HepG2 (cell line): ENCODE results near the gene KNL1. TPM values are rescaled to one million over a fixed set of nuclear protein-coding genes. Genes with fewer than 3 reads are reported as not detected.

Experiments used
- BHLHE40 ChIP-seq: IDR thresholded peaks from 2 replicates; pipeline ENCODE4 v1.6.1; 2011; ENCODE audit warnings: low read length, improper control_type of control experiment
- BRD4 ChIP-seq: sonication (generic); formaldehyde crosslinking; IDR thresholded peaks from 2 replicates; pipeline ENCODE4 v1.4.0; 2020; ENCODE audit warnings: missing genetic modification reagents
- DMAP1 ChIP-seq: IDR thresholded peaks from 2 replicates; pipeline ENCODE4 v1.6.1; 2016
- EED ChIP-seq: sonication (generic); formaldehyde crosslinking; IDR thresholded peaks from 2 replicates; pipeline ENCODE4 v1.5.0; 2020; ENCODE audit warnings: mild to moderate bottlenecking, missing genetic modification reagents
- EZH2 ChIP-seq: conservative IDR thresholded peaks from 2 replicates; pipeline ENCODE4 v1.6.1; 2012; ENCODE audit warnings: mild to moderate bottlenecking, low read depth, low read length, moderate library complexity
- HES4 ChIP-seq: sonication (generic); formaldehyde crosslinking; IDR thresholded peaks from 2 replicates; pipeline ENCODE4 v1.9.0; 2021; ENCODE audit warnings: mild to moderate bottlenecking, missing genetic modification reagents, borderline replicate concordance
- MEIS2 ChIP-seq: sonication (generic); formaldehyde crosslinking; IDR thresholded peaks from 2 replicates; pipeline ENCODE4 v1.9.0; 2021; ENCODE audit warnings: mild to moderate bottlenecking, missing genetic modification reagents
- PAWR ChIP-seq: sonication (generic); formaldehyde crosslinking; IDR thresholded peaks from 2 replicates; pipeline ENCODE4 v1.4.0; 2020; ENCODE audit warnings: missing genetic modification reagents, mild to moderate bottlenecking, borderline replicate concordance
- RFX1 ChIP-seq: fragments of 450-650 bp; IDR thresholded peaks from 2 replicates; pipeline ENCODE4 v1.6.1; 2017
- RXRB ChIP-seq: IDR thresholded peaks from 2 replicates; pipeline ENCODE4 v1.6.1; 2016; ENCODE audit warnings: borderline replicate concordance, missing genetic modification reagents, missing compliant biosample characterization
- SALL1 ChIP-seq: sonication (generic); formaldehyde crosslinking; IDR thresholded peaks from 2 replicates; pipeline ENCODE4 v1.8.0; 2022; ENCODE audit warnings: mild to moderate bottlenecking, missing genetic modification reagents
- SMAD1 ChIP-seq: sonication (generic); formaldehyde crosslinking; IDR thresholded peaks from 2 replicates; pipeline ENCODE4 v1.4.0; 2020; ENCODE audit warnings: missing genetic modification reagents, low read depth, mild to moderate bottlenecking, borderline replicate concordance
- SP5 ChIP-seq: IDR thresholded peaks from 2 replicates; pipeline ENCODE4 v1.6.1; 2016; ENCODE audit warnings: low read depth, borderline replicate concordance
- SRSF1 ChIP-seq: fragments of 200-400 bp; formaldehyde crosslinking; optimal IDR thresholded peaks from 2 replicates; pipeline ENCODE3; 2017; ENCODE audit warnings: mild to moderate bottlenecking, low read depth, low read length, moderate library complexity
- TBX2 ChIP-seq: sonication (generic); formaldehyde crosslinking; IDR thresholded peaks from 2 replicates; pipeline ENCODE4 v1.5.0; 2020; ENCODE audit warnings: missing genetic modification reagents, mild to moderate bottlenecking, borderline replicate concordance
- ZFP36L1 ChIP-seq: sonication (generic); formaldehyde crosslinking; IDR thresholded peaks from 2 replicates; pipeline ENCODE4 v1.8.0; 2022; ENCODE audit warnings: mild to moderate bottlenecking, missing genetic modification reagents, moderate library complexity
- ZNF207 ChIP-seq: fragments of 450-650 bp; IDR thresholded peaks from 2 replicates; pipeline ENCODE4 v1.6.1; 2016; ENCODE audit warnings: antibody characterized with exemption, borderline replicate concordance
- ZNF264 ChIP-seq: sonication (generic); formaldehyde crosslinking; IDR thresholded peaks from 2 replicates; pipeline ENCODE4 v1.4.0; 2020; ENCODE audit warnings: missing genetic modification reagents
- ZNF607 ChIP-seq: sonication (generic); formaldehyde crosslinking; IDR thresholded peaks from 2 replicates; pipeline ENCODE4 v1.5.1; 2020; ENCODE audit warnings: missing genetic modification reagents, mild to moderate bottlenecking, borderline replicate concordance
- ZNF644 ChIP-seq: IDR thresholded peaks from 2 replicates; pipeline ENCODE4 v1.6.1; 2016; ENCODE audit warnings: low read depth
- ZNF766 ChIP-seq: sonication (generic); formaldehyde crosslinking; IDR thresholded peaks from 2 replicates; pipeline ENCODE4 v1.5.0; 2020; ENCODE audit warnings: missing genetic modification reagents, borderline replicate concordance
- polyA plus RNA-seq, 8 experiments: library from polyadenylated mRNA; depleted of rRNA in 3 of 8; stranded (reverse) in 7 of 8; unstranded in 1 of 8; fragments of >200 nt; fragmentation: Illumina TruSeq in 4 of 8; extraction: Trizol in 4 of 8; gene quantifications; 2 replicates each; pipeline versions ENCODE4 v1.2.1 to v1.2.3, GENCODE V29; 2011 to 2016; ENCODE audit warnings: low read depth in 4 of 8, missing spikeins in 1 of 8, mixed read lengths in 1 of 8; ENCODE audit not compliant: insufficient read depth in 1 of 8
- total RNA-seq, 5 experiments: library from RNA; depleted of rRNA; stranded (reverse); fragments of >200 nt; fragmentation: Illumina TruSeq; extraction: Trizol; gene quantifications; 2 replicates each; pipeline ENCODE4 v1.2.3, GENCODE V29; 2016; ENCODE audit warnings: low read depth in 1 of 5
- TF ChIP-seq, protein P1 (sequence below): IDR thresholded peaks from 2 replicates; pipeline ENCODE4 v1.6.1; 2016; ENCODE audit warnings: mild to moderate bottlenecking
- TF ChIP-seq, protein P2 (sequence below): sonication (generic); formaldehyde crosslinking; IDR thresholded peaks from 2 replicates; pipeline ENCODE4 v1.8.0; 2022; ENCODE audit warnings: mild to moderate bottlenecking, missing genetic modification reagents, borderline replicate concordance
- TF ChIP-seq, protein P3 (sequence below): sonication (generic); IDR thresholded peaks from 2 replicates; pipeline ENCODE4 v1.6.1; 2016; ENCODE audit warnings: low read depth, borderline replicate concordance
- TF ChIP-seq, protein P4 (sequence below): sonication (generic); formaldehyde crosslinking; IDR thresholded peaks from 2 replicates; pipeline ENCODE4 v1.4.0; 2020; ENCODE audit warnings: missing genetic modification reagents

Gene KNL1
- total and polyA plus RNA-seq, 2 of the 13 experiments (the other 11 are each of a cell fraction or from before 2014, with no cell fraction given) = 8.0 to 21.4 TPM

DNA sequence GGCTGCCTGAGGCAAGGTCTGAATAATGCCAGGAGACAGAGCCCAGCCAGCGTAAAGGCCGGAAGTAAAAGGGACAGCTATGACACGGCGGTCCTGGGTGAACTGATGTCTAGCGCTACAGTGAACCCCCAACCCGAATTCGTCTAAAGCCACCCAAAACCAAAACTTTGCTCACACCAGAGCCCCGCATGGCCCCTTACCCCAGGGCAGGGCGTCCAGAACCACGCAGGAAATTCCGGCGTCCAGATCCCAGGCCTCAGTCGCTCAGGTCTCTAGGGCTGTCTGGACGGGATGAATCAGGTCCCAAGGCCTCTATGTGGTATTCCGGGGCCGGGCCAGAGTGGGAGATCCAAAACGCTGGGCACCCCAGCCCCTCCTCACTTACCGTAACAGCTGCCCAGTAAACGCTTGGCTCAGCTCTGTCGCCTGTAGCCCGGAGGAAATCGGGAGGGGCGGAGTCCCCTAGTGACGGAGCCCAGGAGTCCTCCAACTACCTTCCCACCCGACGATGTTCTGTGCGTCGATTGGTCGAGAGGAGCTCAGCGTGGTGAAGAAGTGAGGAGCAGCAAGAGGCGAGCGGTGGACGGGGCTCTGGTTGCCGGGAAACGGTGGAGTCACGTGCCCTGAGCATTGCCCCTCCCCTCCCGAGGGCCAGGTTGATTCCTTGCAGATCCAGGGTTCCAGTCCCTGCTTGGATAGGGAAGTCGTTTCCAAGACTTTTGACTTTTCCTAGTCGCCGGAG lies 29.3 kb upstream of the KNL1 start, which contains the start of gene CCDC32 (continued):
- TF ChIP-seq, protein P1, sequence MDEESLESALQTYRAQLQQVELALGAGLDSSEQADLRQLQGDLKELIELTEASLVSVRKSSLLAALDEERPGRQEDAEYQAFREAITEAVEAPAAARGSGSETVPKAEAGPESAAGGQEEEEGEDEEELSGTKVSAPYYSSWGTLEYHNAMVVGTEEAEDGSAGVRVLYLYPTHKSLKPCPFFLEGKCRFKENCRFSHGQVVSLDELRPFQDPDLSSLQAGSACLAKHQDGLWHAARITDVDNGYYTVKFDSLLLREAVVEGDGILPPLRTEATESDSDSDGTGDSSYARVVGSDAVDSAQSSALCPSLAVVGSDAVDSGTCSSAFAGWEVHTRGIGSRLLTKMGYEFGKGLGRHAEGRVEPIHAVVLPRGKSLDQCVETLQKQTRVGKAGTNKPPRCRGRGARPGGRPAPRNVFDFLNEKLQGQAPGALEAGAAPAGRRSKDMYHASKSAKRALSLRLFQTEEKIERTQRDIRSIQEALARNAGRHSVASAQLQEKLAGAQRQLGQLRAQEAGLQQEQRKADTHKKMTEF = 0 out of 2 replicates have a peak, but pooled peaks have one; percentile 40
- TF ChIP-seq ZNF766 (CRISPR knock-in tag) = 0 out of 2 replicates have a peak, but pooled peaks have one; percentile 46
- TF ChIP-seq, protein P2, sequence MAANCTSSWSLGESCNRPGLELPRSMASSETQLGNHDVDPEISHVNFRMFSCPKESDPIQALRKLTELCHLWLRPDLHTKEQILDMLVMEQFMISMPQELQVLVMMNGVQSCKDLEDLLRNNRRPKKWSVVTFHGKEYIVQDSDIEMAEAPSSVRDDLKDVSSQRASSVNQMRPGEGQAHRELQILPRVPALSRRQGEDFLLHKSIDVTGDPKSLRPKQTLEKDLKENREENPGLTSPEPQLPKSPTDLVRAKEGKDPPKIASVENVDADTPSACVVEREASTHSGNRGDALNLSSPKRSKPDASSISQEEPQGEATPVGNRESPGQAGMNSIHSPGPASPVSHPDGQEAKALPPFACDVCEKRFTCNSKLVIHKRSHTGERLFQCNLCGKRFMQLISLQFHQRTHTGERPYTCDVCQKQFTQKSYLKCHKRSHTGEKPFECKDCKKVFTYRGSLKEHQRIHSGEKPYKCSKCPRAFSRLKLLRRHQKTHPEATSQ (CRISPR knock-in tag) = no peak
- peak; percentile 21; the same call in 1 of the 2 replicates for TF ChIP-seq RXRB (CRISPR knock-in tag)
- TF ChIP-seq SRSF1 = peak; percentile 66
- no peak for TF ChIP-seq MEIS2
- TF ChIP-seq EZH2 = no peak
- TF ChIP-seq RFX1 = peak; percentile 85
- peak; percentile 34; the same call in 1 of the 2 replicates for TF ChIP-seq SMAD1
- TF ChIP-seq SALL1 = peak; percentile 74
- no peak for TF ChIP-seq ZNF207
- TF ChIP-seq ZNF264 = no peak
- TF ChIP-seq, protein P3, sequence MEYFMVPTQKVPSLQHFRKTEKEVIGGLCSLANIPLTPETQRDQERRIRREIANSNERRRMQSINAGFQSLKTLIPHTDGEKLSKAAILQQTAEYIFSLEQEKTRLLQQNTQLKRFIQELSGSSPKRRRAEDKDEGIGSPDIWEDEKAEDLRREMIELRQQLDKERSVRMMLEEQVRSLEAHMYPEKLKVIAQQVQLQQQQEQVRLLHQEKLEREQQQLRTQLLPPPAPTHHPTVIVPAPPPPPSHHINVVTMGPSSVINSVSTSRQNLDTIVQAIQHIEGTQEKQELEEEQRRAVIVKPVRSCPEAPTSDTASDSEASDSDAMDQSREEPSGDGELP = peak; percentile 24; the same call in 1 of the 2 replicates
- peak; percentile 67; the same call in 1 of the 2 replicates for TF ChIP-seq ZFP36L1 (CRISPR knock-in tag)
- TF ChIP-seq PAWR (CRISPR knock-in tag) = no peak
- peak; percentile 97 for TF ChIP-seq BHLHE40
- TF ChIP-seq ZNF644 (CRISPR knock-in tag) = no peak
- peak; percentile 73; the same call in 1 of the 2 replicates for TF ChIP-seq EED (CRISPR knock-in tag)
- TF ChIP-seq, protein P4, sequence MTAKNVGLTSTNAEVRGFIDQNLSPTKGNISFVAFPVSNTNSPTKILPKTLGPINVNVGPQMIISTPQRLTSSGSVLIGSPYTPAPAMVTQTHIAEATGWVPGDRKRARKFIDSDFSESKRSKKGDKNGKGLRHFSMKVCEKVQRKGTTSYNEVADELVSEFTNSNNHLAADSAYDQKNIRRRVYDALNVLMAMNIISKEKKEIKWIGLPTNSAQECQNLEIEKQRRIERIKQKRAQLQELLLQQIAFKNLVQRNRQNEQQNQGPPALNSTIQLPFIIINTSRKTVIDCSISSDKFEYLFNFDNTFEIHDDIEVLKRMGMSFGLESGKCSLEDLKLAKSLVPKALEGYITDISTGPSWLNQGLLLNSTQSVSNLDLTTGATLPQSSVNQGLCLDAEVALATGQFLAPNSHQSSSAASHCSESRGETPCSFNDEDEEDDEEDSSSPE (CRISPR knock-in tag) = peak; percentile 63; the same call in 1 of the 2 replicates
- TF ChIP-seq SP5 (CRISPR knock-in tag) = 0 out of 2 replicates have a peak, but pooled peaks have one; percentile 35
- peak; percentile 50; the same call in 1 of the 2 replicates for TF ChIP-seq DMAP1
- TF ChIP-seq ZNF607 (CRISPR knock-in tag) = peak; percentile 90
- TF ChIP-seq HES4 = peak; percentile 65; the same call in 1 of the 2 replicates
- TF ChIP-seq TBX2 (CRISPR knock-in tag) = peak; percentile 35; the same call in 1 of the 2 replicates
- TF ChIP-seq BRD4 (CRISPR knock-in tag) = no peak
